Stimulated activated CD8-positive, alpha-beta memory T cell treated with anti-CD3 and anti-CD28 coated beads, Interleukin-7, amount 100 ng/mL, for 24 hours (primary cell): ENCODE measurements around the gene COX7A2L.
"Not testable (repeated sequence)": the region's sequence is repeated elsewhere in the genome, so short reads cannot be mapped to it uniquely, and the experiment has no call there.

Experiments
- DNase-seq: peaks from one replicate; pipeline ENCODE4 v3.0.0-alpha.2; 2020; ENCODE audit warnings: low read depth

The COX7A2L gene

GRCh38 chr2:42339191-42339912 is 21.7 kb downstream of the COX7A2L start:
- DNase-seq: no peak

GRCh38 chr2:42338567-42339190 is 22.3 kb downstream of the COX7A2L start:
- DNase-seq: no peak

DNA sequence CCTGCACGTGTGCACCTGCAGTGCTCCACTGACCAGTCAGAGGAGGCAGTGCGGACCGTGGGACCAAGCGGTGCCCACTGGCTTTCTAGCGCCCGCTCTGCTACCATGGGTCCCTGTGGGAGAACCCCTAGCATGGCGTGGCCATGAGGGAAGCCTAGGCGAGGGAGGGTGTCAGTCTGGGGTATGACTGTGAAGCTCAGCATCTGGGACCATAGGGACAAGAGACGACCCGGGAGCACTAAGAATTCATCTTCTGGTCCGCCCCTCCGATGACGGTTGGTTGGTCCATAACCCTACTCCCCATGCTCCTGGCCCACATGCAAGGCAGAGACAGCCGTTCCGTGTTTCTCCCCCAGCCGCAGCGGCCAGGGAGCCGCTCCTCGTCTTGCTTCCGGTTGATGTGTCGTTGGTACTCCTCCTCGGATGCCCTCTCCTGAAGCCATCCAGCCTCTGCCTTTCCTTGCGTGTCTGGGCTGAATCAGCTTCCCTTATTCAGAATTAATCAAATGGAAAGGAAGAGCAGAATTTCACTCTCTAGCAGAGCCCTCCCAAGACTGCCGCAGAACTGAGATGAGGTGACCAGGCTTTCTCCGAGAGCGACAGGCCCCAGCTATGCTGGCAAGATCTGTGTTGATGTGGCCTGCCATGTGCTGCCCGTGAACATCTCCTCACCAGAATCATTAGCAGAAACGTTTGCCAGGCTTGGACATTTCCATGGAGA is 23.0 kb downstream of the COX7A2L start:
- DNase-seq: no peak

GRCh38 chr2:42337356-42337820 is 23.6 kb downstream of the COX7A2L start:
- no peak for DNase-seq

- no peak for DNase-seq
Observed at GRCh38 chr2:42336361-42336965, 24.6 kb downstream of the COX7A2L start.

GRCh38 chr2:42335514-42336104 is 25.4 kb downstream of the COX7A2L start:
- DNase-seq: no peak

- DNase-seq: not testable (repeated sequence)
Observed at GRCh38 chr2:42334865-42335264, 26.2 kb downstream of the COX7A2L start.

DNA sequence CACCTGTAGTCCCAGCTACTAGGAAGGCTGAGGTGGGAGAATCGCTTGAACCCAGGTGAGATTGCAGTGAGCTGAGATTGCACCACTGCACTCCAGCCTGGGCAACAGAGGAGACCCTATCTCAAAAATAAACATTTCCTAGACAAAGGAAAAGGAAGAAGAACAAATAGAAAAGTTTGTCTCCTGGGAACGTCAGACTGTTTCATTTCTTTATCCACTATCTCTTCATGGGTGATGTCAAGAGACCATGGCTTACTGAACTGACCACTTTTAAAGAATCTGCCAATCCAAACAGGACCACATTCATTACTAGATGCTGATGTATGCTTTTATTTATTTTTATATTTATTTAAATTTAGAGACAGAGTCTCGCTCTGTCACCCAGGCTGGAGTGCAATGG is 26.8 kb downstream of the COX7A2L start:
- no peak for DNase-seq

DNA sequence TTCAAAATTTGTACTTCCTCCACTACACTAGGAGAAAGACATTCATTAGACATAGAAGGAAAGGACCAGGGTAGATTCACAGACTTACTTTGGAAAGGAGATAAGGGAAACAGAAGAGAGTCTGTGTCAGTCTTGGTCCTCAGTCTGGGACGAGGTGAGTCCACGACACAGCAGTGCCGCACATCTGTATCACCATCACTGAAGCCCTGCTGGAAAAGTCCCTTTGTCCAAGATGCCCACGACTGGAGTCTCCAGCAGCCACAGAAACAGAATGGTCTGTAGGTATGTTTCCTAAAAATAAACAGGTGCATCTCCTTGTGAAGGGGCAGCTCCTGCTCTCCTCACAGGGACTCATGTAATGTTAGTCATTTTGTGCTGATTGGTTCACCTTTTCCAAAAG is 27.4 kb downstream of the COX7A2L start:
- DNase-seq: no peak

GRCh38 chr2:42332575-42332974 is 28.4 kb downstream of the COX7A2L start:
- no peak for DNase-seq

GRCh38 chr2:42331569-42332284 is 29.3 kb downstream of the COX7A2L start:
- DNase-seq: no peak

DNA sequence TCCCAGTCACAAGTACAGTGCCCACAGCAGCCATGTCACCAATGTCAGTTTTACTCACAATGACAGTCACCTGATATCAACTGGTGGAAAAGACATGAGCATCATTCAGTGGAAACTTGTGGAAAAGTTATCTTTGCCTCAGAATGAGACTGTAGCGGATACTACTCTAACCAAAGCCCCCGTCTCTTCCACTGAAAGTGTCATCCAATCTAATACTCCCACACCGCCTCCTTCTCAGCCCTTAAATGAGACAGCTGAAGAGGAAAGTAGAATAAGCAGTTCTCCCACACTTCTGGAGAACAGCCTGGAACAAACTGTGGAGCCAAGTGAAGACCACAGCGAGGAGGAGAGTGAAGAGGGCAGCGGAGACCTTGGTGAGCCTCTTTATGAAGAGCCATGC is 31.3 kb downstream of the COX7A2L start:
- no peak for DNase-seq

DNA sequence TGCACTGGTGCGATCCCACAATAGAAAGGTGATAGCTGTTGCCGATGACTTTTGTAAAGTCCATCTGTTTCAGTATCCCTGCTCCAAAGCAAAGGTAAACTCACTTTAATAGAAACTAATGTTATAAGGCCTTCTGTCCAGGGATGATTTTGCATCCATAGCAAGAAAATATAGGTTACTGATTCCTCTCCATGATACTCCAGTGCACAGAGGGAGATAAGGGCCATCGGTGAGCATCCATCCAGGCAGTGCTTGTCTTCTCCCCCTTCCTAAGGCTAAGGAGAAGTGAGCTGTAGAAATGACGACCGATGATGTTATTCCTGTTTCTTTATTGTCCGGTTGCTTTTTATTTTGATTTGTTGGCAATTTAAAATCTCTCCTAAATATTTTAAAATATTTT is 32.1 kb downstream of the COX7A2L start:
- DNase-seq: no peak

DNA sequence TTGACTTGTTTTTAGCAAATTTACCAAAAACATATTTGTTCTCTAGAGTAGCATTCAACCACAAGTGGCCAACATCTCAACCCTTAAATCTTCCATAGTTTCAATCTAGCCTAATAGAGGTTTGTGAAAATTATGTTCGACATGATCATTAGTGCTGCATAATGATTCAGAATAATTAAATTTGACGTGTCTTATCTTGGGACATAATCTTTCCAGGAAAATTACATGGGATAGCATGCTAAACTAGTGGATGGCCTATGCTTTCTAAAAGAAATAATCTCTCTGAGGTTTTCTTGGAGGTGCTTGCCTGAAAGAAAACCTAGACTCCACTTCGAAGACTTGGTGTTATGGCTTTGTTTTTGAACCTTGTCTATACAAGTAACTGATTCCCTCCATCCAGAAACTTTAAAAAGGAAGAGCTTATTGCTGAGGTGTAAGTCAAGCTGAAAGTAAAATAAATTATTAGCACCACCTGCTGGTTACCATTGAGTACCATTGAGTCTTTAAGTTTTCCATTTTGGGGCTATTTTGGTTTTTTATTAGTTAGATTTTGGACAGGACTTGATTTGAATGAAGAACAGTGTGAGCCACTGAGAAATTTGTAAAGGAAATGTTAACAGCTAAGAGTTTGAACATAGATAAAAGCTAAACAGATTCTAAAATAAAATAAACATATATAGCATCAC is 32.7 kb downstream of the COX7A2L start:
- no peak for DNase-seq

DNA sequence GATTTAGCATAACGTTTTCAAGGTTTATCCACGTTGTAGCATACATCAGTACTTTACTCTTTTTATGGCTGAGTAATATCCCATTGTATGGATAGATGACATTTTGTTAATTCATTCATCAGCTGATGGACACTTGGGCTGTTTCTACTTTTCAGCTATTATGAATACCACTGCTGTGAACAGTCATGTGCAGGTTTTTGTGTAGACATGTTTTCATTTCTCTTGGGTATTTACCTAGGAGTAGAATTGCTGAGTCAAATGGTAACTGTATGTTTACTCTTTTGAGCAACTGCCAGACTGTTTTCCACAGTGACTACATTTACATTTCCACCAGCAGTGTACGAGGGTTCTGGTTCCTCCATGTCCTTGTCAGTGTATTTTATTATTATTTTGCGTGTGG is 33.9 kb downstream of the COX7A2L start:
- DNase-seq: no peak

DNA sequence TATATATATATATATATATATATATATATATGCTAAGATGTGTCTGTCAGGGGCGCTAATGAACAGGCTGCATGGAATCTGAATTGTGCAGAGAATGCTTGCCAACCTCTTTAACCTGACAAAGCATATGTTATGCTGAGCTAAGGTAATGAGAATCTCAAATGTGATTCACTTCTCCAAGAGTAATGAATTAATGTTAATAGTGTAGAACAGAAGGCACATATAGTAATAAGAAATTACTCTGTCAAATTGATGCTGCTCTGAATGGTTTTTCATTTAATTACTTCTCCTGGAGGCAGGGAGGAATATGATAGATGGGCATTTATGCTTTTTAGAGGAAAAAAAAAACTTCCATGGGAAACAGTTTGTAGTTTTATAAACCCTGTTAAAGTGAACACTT is 35.4 kb downstream of the COX7A2L start:
- DNase-seq: no peak

GRCh38 chr2:42324949-42325348 is 36.1 kb downstream of the COX7A2L start:
- no peak for DNase-seq

DNA sequence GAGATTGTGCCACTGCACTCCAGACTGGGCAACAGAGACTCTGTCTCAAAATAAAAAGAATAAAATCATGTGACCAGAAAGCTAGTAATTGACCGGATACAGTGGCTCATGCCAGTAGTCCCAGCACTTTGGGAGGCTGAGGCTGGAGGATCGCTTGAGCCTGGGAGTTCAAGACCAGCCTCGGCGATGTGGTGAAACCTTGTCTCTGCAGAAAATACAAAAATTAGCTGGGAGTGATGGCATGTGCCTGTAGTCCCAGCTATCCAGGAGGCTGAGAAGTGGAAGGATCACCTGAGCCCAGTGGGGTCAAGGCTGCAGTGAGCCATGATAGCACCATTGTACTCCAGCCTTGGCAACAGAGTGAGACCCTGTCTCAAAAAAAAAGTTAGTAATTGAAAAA is 36.8 kb downstream of the COX7A2L start:
- DNase-seq: no peak

DNA sequence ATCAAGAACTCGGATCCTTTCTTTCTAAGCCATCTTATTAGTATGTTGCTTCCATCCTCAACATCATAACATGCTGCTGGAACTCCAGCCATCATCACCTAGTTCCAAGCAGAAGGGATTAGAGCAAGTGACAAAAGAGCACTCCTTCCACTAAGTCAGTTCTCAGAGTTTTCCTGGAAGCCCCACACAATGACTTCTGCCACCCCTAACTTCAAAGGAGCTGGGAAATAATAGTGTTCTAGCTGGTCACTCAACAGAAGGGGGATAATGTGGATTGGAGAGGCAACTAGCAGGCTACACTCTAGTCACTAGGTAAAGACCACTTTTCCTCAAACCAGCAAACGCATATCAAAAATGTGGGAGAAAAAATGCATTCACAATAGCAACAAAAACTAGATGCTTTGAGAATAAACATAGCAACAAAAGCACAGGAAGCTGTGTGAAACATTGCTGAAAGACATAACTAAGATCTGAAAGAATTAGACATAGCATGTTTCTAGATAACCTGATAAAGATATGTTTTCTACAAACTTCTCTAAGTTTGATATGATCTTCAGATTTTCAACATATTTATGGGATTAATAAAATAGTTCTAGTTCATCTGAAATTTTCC is 39.5 kb downstream of the COX7A2L start:
- no peak for DNase-seq

- DNase-seq: no peak
Observed at GRCh38 chr2:42319265-42319664, 41.8 kb downstream of the COX7A2L start.

DNA sequence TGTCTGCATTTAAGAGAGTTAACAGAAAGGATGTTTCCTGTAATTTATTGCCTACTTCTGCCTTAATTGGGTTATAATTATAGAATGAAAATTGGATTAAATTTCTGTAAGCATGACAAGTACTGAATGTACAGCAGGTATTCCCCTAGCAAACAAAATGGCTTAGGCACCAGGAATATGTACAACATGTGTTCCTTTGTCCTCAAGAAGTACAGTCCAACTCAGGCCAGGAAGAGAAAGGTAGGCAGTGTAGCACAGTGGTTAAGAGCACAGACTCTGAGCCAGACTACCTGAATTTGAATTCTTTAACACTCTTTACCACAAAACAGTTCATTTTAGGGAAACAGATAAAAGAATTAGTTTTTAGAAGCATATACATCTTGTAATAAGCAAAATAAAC is 43.1 kb downstream of the COX7A2L start:
- no peak for DNase-seq
